Endothelial cell (in vitro differentiated cells): ENCODE results near the gene VRK1. TPM values are rescaled to one million over a fixed set of nuclear protein-coding genes. Genes with fewer than 3 reads are reported as not detected.

Experiments used
- DNase-seq: peaks from one replicate; pipeline ENCODE4 v3.0.0; 2021; ENCODE audit warnings: low spot score
- H3K27ac Mint-ChIP-seq: one replicate; pipeline ENCODE4 v1.8.0; 2021; ENCODE audit warnings: mixed read lengths, inconsistent platforms; ENCODE audit not compliant: unreplicated experiment
- H3K27me3 Mint-ChIP-seq: one replicate; pipeline ENCODE4 v1.8.0; 2021; ENCODE audit warnings: mild to moderate bottlenecking, moderate library complexity, mixed read lengths, inconsistent platforms; ENCODE audit not compliant: unreplicated experiment
- H3K36me3 Mint-ChIP-seq: one replicate; pipeline ENCODE4 v1.8.0; 2021; ENCODE audit warnings: mild to moderate bottlenecking, low read depth, mixed read lengths, inconsistent platforms; ENCODE audit not compliant: unreplicated experiment
- H3K4me1 Mint-ChIP-seq: one replicate; pipeline ENCODE4 v1.8.0; 2021; ENCODE audit warnings: mild to moderate bottlenecking, mixed read lengths, inconsistent platforms; ENCODE audit not compliant: unreplicated experiment
- H3K4me3 Mint-ChIP-seq: one replicate; pipeline ENCODE4 v1.8.0; 2021; ENCODE audit warnings: mild to moderate bottlenecking, mixed read lengths, inconsistent platforms; ENCODE audit not compliant: unreplicated experiment
- H3K9me3 Mint-ChIP-seq: one replicate; pipeline ENCODE4 v1.8.0; 2021; ENCODE audit warnings: mixed read lengths, inconsistent platforms; ENCODE audit not compliant: unreplicated experiment
- CTCF ChIP-seq: fragments of 200-600 bp; sonication (generic); IDR thresholded peaks from one replicate; pipeline ENCODE4 v1.5.0; 2021; ENCODE audit warnings: antibody characterized with exemption; ENCODE audit not compliant: unreplicated experiment
- total RNA-seq: library from RNA; stranded (reverse); fragmentation: NEBNext Ultra II Directional; extraction: Animal tissue kit (Norgen Biotek cat#: 25700); gene quantifications from one replicate; pipeline ENCODE4 v1.2.1, GENCODE V29; 2021; ENCODE audit not compliant: unreplicated experiment

VRK1 gene
- total RNA-seq, 1 donor from 2014 or later = 32.0 TPM

- H3K9me3 Mint-ChIP-seq = no peaks in the 10 kb centered on the region
- DNase-seq = no peak
- H3K27ac Mint-ChIP-seq = no peak overlapping the region
- H3K27me3 Mint-ChIP-seq = no peaks in the 10 kb centered on the region
- no peak for TF ChIP-seq CTCF
- H3K36me3 Mint-ChIP-seq = peaks cover 6% of the 10 kb centered on the region
- H3K4me1 Mint-ChIP-seq = peaks cover 6% of the 10 kb centered on the region
- H3K4me3 Mint-ChIP-seq = no peak overlapping the region
These were observed 66.3 kb downstream of the VRK1 start for GRCh38 chr14:96863327-96863985.

DNA sequence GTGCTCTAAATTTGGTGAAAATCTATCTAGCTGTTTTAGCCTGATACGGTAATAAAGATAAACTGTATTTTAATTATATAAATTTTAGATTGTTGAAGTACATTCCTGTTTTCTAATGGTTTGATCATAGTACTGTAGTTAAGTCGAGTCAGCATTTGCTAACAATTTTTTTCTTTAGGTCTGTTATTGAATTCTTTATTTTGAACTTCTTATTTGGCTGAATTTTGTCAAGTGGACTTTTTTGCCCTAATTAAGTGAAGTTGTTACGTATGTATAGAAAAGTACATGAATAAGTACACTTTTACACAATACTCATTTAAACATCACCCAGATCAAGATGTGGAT is 66.8 kb downstream of the VRK1 start:
- TF ChIP-seq CTCF = no peak
- Mint-ChIP-seq H3K4me3 (no peak overlapping the region), H3K4me1 (peaks cover 6% of the 10 kb centered on the region), H3K27ac (no peak overlapping the region), H3K27me3 (no peaks in the 10 kb centered on the region), H3K9me3 (no peaks in the 10 kb centered on the region), H3K36me3 (peaks cover 6% of the 10 kb centered on the region)
- DNase-seq = no peak

GRCh38 chr14:96867634-96868033 is 70.5 kb downstream of the VRK1 start:
- peaks cover 6% of the 10 kb centered on the region for H3K4me1 Mint-ChIP-seq
- DNase-seq = no peak
- H3K9me3 Mint-ChIP-seq = no peaks in the 10 kb centered on the region
- H3K36me3 Mint-ChIP-seq = peaks cover 6% of the 10 kb centered on the region
- H3K4me3 Mint-ChIP-seq = no peak overlapping the region
- no peaks in the 10 kb centered on the region for H3K27me3 Mint-ChIP-seq
- TF ChIP-seq CTCF = no peak
- no peak overlapping the region for H3K27ac Mint-ChIP-seq

DNA sequence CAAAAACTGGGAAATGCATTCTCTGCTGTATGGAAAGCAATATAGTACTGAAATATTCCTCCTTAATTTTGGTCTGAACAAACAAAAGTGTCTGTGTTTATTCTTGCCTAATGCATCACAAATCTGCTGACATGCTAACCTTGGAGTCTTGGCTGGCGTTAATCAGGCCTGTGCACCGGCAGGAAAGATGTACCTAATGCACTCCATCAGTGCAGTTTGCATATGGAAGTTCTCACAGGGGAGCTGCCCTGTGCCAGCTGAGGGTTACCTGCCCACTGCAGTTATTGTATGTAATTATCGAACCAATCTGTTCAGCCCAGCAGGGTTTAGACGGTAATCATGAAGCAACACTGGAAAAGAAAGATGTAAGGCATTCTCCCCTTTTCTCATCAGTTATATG is 76.9 kb downstream of the VRK1 start:
- Mint-ChIP-seq H3K36me3 (no peaks in the 10 kb centered on the region), H3K27me3 (no peaks in the 10 kb centered on the region), H3K4me1 (no peaks in the 10 kb centered on the region), H3K27ac (no peak overlapping the region), H3K4me3 (no peak overlapping the region), H3K9me3 (no peaks in the 10 kb centered on the region)
- TF ChIP-seq CTCF = no peak
- DNase-seq = no peak

DNA sequence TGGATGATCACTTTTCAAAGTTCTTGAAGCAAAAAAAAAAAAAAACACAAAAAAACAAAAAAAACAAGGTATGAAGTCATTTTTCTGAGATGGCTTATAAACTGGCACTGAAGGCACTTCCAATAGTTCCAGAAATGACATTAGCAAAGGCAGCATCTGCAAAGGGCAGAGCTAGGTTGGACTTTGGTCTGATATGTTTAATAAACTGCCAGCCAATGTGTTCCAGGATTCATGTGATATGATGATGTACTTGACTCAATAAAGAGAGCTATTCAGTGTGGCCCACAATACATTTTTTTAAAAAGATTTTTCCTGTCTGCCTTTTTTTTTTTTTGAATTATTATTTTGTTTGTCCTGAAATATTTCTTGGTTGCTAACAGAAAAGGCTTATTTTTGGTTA is 79.6 kb downstream of the VRK1 start:
- Mint-ChIP-seq H3K27ac (no peak overlapping the region), H3K36me3 (no peaks in the 10 kb centered on the region), H3K27me3 (no peaks in the 10 kb centered on the region), H3K4me3 (no peak overlapping the region), H3K9me3 (no peaks in the 10 kb centered on the region), H3K4me1 (no peaks in the 10 kb centered on the region)
- DNase-seq = no peak
- TF ChIP-seq CTCF = no peak
